Middle frontal gyrus (tissue), 1 donor: ENCODE data around the gene TATDN3.
A peak's percentile ranks its signal among the peaks of the same experiment; 100 is the strongest.
"Not testable (repeated sequence)": the region's sequence is repeated elsewhere in the genome, so short reads cannot be mapped to it uniquely, and the experiment has no call there.

Experiments used
- DNase-seq: peaks from one replicate; pipeline ENCODE4 v3.0.0-alpha.2; 2015; ENCODE audit warnings: low spot score; ENCODE audit errors: extremely low spot score

Gene TATDN3, protein sequence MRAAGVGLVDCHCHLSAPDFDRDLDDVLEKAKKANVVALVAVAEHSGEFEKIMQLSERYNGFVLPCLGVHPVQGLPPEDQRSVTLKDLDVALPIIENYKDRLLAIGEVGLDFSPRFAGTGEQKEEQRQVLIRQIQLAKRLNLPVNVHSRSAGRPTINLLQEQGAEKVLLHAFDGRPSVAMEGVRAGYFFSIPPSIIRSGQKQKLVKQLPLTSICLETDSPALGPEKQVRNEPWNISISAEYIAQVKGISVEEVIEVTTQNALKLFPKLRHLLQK

GRCh38 chr1:212791676-212792395 is at the start of gene TATDN3, which contains the start of gene NSL1:
TSS of gene TATDN3 (plus strand) at chr1:212791894. CDS start at chr1:212791922, 28 bp downstream.
TSS of gene NSL1 (minus strand) at chr1:212791777. CDS start at chr1:212791763, 14 bp downstream.
- peak; percentile 91 for DNase-seq

DNA sequence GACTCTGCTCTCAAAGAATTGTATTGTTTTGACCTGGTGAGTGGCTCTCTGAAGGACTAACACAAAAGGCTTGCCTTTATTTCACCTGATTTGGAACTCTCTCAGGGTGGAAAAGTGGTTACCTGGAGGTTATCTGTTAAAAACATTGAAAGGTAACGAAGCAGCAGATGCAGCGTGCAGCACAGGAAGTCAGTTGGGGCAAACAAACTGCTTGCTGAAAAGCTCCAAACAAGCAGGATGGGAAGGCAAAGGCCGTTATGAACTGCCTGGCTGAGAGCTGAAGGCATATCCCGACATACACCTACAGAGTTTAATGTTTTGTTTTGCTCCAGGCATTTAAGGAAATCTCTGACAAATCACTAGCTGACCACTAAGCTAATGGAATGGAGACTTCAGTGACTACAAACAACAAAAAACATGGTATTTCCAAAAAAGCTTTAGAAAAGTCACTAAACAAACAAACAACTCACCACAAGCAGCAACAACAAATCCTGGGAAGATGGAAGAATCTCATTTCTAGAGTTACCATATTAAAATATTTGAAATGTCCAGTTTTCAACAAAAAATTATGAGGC is 47.7 kb upstream of the TATDN3 start:
- no peak for DNase-seq

DNA sequence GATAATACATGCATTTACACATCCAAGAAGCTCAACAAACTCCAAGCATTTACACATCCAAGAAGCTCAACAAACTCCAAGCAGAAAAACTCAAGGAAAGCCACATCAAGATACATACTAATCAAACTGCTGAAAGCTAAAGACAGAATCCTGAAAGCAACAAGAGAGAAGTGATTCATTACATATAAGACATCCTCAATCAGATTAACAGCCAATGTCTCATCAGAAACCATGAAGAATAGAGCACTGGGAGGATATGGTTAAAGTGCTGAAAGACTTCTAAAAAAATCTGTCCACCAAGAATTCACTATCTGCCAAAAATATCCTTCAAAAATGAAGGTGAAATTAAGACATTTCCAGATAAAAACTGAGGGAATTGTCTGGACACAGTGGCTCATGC is 46.4 kb upstream of the TATDN3 start:
- no peak for DNase-seq

- no peak for DNase-seq
Observed at GRCh38 chr1:212746546-212746945, 45.1 kb upstream of the TATDN3 start.

DNA sequence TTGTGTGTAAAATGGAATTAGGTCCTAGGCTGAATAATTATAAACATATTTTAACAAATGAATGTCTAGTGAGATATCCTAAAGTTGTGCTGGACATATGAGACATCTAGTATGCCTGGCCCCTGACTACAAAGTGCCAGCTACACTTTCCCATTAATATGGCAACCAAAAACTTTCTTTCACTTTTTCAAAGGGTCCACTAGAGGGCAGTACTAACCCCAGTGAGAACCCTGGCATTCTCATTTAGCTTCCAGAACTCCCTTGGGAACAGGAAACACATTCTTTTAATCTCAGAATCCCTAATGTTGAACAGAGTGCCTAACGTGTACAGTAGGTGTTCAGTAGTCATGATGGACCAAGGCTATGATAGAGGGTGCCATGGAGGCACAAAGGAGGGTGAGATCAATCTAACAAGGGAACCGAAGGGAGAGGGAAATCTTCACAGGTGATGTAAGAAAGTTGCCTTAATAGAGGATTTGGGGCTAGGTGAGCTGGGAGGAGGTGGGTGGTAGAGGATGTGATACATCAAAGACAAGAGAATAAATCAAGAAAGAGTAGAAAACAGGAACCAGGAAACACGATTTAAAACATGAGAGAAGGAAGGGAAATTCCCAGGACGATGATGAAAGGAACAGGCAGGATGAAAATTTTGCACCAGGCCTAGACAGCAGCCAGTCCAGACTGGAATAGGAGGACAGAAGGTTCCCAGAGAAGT is 41.7 kb upstream of the TATDN3 start:
- DNase-seq: no peak

- DNase-seq: no peak
Observed at GRCh38 chr1:212752252-212752933, 39.3 kb upstream of the TATDN3 start.

DNA sequence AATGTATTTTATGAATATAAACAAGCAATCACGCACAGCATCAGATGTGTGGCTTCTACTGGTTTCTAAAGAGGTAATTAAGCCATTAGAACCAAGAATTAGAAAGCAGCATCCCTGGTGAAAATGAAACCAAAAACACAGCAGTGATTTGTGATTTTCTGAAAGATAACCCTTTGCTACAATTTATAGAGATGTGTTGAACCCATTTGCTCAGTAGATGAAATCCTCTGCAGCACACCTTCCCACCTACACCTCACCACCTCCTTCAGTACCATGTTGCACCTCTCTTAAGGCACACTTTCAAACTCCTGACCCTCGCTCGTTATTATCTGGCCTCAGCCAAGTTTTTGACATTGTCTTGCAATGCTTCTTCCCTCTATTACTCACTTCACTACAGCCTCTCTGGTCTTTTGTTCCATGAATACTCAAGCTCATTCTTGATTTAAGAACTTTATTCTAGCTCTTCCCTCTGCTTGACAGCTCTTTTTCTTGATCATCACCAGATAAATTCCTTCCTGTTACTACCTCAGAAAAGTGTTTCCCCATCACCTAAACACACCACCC is 38.7 kb upstream of the TATDN3 start:
- DNase-seq: no peak

GRCh38 chr1:212753749-212754148 is 37.9 kb upstream of the TATDN3 start:
- DNase-seq: no peak

- DNase-seq: no peak
Observed at GRCh38 chr1:212754193-212754592, 37.5 kb upstream of the TATDN3 start.

GRCh38 chr1:212754680-212755079 is 37.0 kb upstream of the TATDN3 start:
- peak; percentile 14 for DNase-seq

DNA sequence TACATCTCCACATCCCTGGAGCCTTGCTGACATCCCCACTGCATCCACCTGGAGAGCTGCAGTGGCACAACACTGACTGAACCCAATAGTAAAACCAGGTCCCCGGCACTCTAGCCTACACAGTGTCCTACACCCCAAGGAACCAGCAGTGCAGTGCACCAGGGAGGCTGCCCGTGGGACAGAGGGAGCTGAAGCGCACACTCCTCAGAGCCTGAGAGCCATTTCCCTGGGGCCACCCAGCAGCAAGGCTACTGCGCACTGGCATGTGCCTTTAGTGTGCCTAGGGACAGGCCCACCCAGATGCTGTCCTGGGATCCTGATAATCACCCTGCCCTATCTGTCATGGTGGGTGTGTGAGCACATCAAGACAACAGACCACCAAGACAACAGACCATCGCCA is 32.0 kb upstream of the TATDN3 start:
- DNase-seq: no peak

- DNase-seq: no peak
Observed at GRCh38 chr1:212760126-212760823, 31.4 kb upstream of the TATDN3 start.

GRCh38 chr1:212762234-212762633 is 29.5 kb upstream of the TATDN3 start:
- no peak for DNase-seq

GRCh38 chr1:212762839-212763238 is 28.9 kb upstream of the TATDN3 start:
- DNase-seq: no peak

- DNase-seq: not testable (repeated sequence)
Observed at GRCh38 chr1:212764718-212765281, 26.9 kb upstream of the TATDN3 start.

GRCh38 chr1:212766825-212767224 is 24.9 kb upstream of the TATDN3 start:
- not testable (repeated sequence) for DNase-seq

DNA sequence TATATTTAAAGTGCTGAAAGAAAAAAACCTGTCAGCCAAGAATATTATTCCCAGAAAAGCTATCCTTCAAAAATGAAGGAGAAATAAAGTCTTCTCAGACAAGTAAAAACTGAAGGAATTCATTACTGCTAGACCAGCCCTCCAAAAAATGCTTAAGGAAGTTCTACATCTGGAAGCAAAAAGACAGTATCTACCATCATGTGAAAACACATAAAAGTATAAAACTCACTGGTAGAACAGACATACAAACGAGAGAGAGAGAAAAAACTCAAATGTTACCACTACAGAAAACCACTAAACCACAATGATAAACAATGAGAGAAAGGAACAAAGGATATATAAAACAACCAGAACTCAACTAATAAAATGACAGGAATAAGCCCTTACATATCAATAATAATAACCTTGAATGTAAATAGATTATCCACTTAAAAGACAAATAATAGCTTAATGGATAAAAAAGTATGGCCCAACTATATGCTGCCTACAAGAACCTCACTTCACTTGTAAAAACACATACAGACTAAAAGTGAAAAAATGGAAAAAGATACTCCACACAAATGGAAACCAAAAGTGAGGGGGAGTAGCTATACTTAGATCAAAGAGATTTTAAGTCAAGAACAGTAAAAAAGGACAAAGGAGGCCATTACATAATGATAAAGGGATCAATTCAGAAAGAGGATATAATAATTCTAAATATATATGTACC is 22.1 kb upstream of the TATDN3 start:
- DNase-seq: no peak

GRCh38 chr1:212771341-212771740 is 20.4 kb upstream of the TATDN3 start:
- DNase-seq: no peak

- no peak for DNase-seq
Observed at GRCh38 chr1:212773011-212773410, 18.7 kb upstream of the TATDN3 start.
